Measurements from ENCODE around the gene KDM6B. TPM values are rescaled to one million over a fixed set of nuclear protein-coding genes. Genes with fewer than 3 reads are reported as not detected.

KDM6B gene
- total and polyA plus RNA-seq, 9 of the 15 experiments (the other 6 are each of a cell fraction or from before 2014, with no cell fraction given): 0.01 to 22.9 (median 2.2) TPM

- no peak for TF ChIP-seq ELF2 (CRISPR knock-in tag; IDR thresholded peaks at IDR 0.05)
- TF ChIP-seq PHF20 (IDR thresholded peaks at IDR 0.05; ENCODE audit: partially characterized antibody): no peak
- no peak for TF ChIP-seq ZNF282 (CRISPR knock-in tag; IDR thresholded peaks at IDR 0.05)
- no peak for TF ChIP-seq GTF2E2 (tag; IDR thresholded peaks at IDR 0.05)
- TF ChIP-seq CXXC5 (CRISPR knock-in tag; IDR thresholded peaks at IDR 0.05): no peak
- TF ChIP-seq PYGO2 (tag; IDR thresholded peaks at IDR 0.05): no peak
- TF ChIP-seq ELK1 (CRISPR knock-in tag; IDR thresholded peaks at IDR 0.05): no peak
- TF ChIP-seq SUPT5H (IDR thresholded peaks at IDR 0.05): peak; percentile 11; the same call in 1 of the 2 replicates
- TF ChIP-seq FIP1L1 (IDR thresholded peaks at IDR 0.05; ENCODE audit: low read depth, low read length, poor library complexity, severe bottlenecking): no peak
- TF ChIP-seq ZNF436 (CRISPR knock-in tag; IDR thresholded peaks at IDR 0.05): no peak
- no peak for TF ChIP-seq ZNF79 (CRISPR knock-in tag; IDR thresholded peaks at IDR 0.05; ENCODE audit: low read depth)
- TF ChIP-seq ILK (tag; IDR thresholded peaks at IDR 0.05; ENCODE audit: borderline replicate concordance, low read depth): no peak
- no peak for TF ChIP-seq DEAF1 (CRISPR knock-in tag; IDR thresholded peaks at IDR 0.05)
- no peak for TF ChIP-seq TBP (optimal IDR thresholded peaks at IDR 0.05; ENCODE audit: low read depth, low read length)
- no peak for TF ChIP-seq TFAM (CRISPR knock-in tag; conservative IDR thresholded peaks at IDR 0.05)
- TF ChIP-seq NFIX (CRISPR knock-in tag; IDR thresholded peaks at IDR 0.05; ENCODE audit: low read depth): no peak
- TF ChIP-seq FOS (IDR thresholded peaks at IDR 0.05; ENCODE audit: extremely low read depth, insufficient read length): peak; percentile 78
- no peak for TF ChIP-seq ZNF707 (CRISPR knock-in tag; conservative IDR thresholded peaks at IDR 0.05)
- no peak for TF ChIP-seq ZNF184 (CRISPR knock-in tag; IDR thresholded peaks at IDR 0.05)
- TF ChIP-seq HSF4 (CRISPR knock-in tag; IDR thresholded peaks at IDR 0.05; ENCODE audit: borderline replicate concordance): no peak
- no peak for TF ChIP-seq ZBTB26 (CRISPR knock-in tag; IDR thresholded peaks at IDR 0.05)
- TF ChIP-seq ATF2 (CRISPR knock-in tag; IDR thresholded peaks at IDR 0.05): no peak
- TF ChIP-seq KLF1 (tag; IDR thresholded peaks at IDR 0.05): no peak
- TF ChIP-seq ZNF764 (CRISPR knock-in tag; IDR thresholded peaks at IDR 0.05; ENCODE audit: low read depth): no peak
- TF ChIP-seq SMC3 (conservative IDR thresholded peaks at IDR 0.05; ENCODE audit: insufficient read depth, low read depth, low read length): no peak
Measured at GRCh38 chr17:7844292-7845154, 10.5 kb downstream of the KDM6B start (continued).

Measured in K562 (cell line).